CD14-positive monocyte (primary cell): ENCODE results near the gene SEMA4D. TPM values are rescaled to one million over a fixed set of nuclear protein-coding genes. Genes with fewer than 3 reads are reported as not detected.
A peak's percentile ranks its signal among the peaks of the same experiment; 100 is the strongest.

Source experiments
- DNase-seq, 3 donors: peaks; one replicate each; pipeline ENCODE4 v3.0.0-alpha.2; 2011 to 2022
- H2AFZ ChIP-seq: 2 replicates; pipeline ENCODE4 v1.6.0; 2012; ENCODE audit warnings: mild to moderate bottlenecking, low read depth, low read length, inconsistent platforms; ENCODE audit not compliant: insufficient read depth, poor library complexity, severe bottlenecking
- H3K27ac ChIP-seq, 2 donors: 1 replicate in 1 of 2; 2 replicates in 1 of 2; pipeline ENCODE4 v1.5.1; 2012 to 2013; ENCODE audit warnings: low read length in 2 of 2, control low read depth in 1 of 2, inconsistent platforms in 1 of 2, low read depth in 1 of 2, mild to moderate bottlenecking in 1 of 2
- H3K27me3 ChIP-seq, 2 donors: one replicate each; pipeline versions ENCODE4 v1.6.0 to v1.6.1; 2011 to 2013; ENCODE audit warnings: low read length in 2 of 2; ENCODE audit not compliant: control insufficient read depth in 2 of 2, insufficient read depth in 2 of 2
- H3K36me3 ChIP-seq, 2 donors: replicated peaks in 1 of 2; 1 replicate in 1 of 2; 2 replicates in 1 of 2; pipeline versions ENCODE4 v1.5.1 to v1.6.1; 2012 to 2013; ENCODE audit warnings: low read length in 2 of 2, control low read depth in 1 of 2, inconsistent platforms in 1 of 2, mild to moderate bottlenecking in 1 of 2; ENCODE audit not compliant: insufficient read depth in 2 of 2, control insufficient read depth in 1 of 2
- H3K4me1 ChIP-seq, 2 donors: 1 replicate in 1 of 2; 2 replicates in 1 of 2; pipeline versions ENCODE4 v1.5.1 to v1.6.1; 2012 to 2013; ENCODE audit warnings: low read length in 2 of 2, control low read depth in 1 of 2, inconsistent platforms in 1 of 2, mild to moderate bottlenecking in 1 of 2, moderate library complexity in 1 of 2; ENCODE audit not compliant: insufficient read depth in 2 of 2, control insufficient read depth in 1 of 2
- H3K4me2 ChIP-seq: replicated peaks from 2 replicates; pipeline ENCODE3; 2012; ENCODE audit warnings: low read length, moderate library complexity, mild to moderate bottlenecking; ENCODE audit not compliant: poor library complexity, severe bottlenecking; ENCODE audit errors: extremely low read depth
- H3K4me3 ChIP-seq, 3 experiments: fragments of 200-600 bp in 1 of 3; sonication (generic) in 1 of 3; replicated peaks in 1 of 3; 1 replicate in 2 of 3; 2 replicates in 1 of 3; pipeline ENCODE4 v1.5.1; 2011 to 2013; ENCODE audit warnings: low read length in 3 of 3, mild to moderate bottlenecking in 3 of 3, control low read depth in 2 of 3, low read depth in 2 of 3, inconsistent platforms in 1 of 3, moderate library complexity in 1 of 3
- H3K79me2 ChIP-seq: 2 replicates; pipeline ENCODE4 v1.6.0; 2012; ENCODE audit warnings: mild to moderate bottlenecking, control low read depth, inconsistent platforms, low read length, moderate library complexity; ENCODE audit not compliant: insufficient read depth
- H3K9ac ChIP-seq: 2 replicates; pipeline ENCODE4 v1.6.0; 2017; ENCODE audit warnings: low read length, mild to moderate bottlenecking; ENCODE audit not compliant: insufficient read depth, poor library complexity, severe bottlenecking
- H3K9me3 ChIP-seq, 2 donors: replicated peaks in 1 of 2; 1 replicate in 1 of 2; 2 replicates in 1 of 2; pipeline versions ENCODE4 v1.5.1 to v1.6.1; 2012 to 2013; ENCODE audit warnings: low read length in 2 of 2, control low read depth in 1 of 2; ENCODE audit not compliant: control insufficient read depth in 1 of 2, insufficient read depth in 1 of 2
- H4K20me1 ChIP-seq: 2 replicates; pipeline ENCODE4 v1.6.0; 2012; ENCODE audit warnings: mild to moderate bottlenecking, low read length, control low read depth, moderate library complexity; ENCODE audit not compliant: insufficient read depth
- H3K27ac Mint-ChIP-seq, 7 donors: one replicate each; pipeline ENCODE4 v1.8.0; 2020; ENCODE audit warnings: mild to moderate bottlenecking in 7 of 7, mixed read lengths in 7 of 7, moderate library complexity in 6 of 7, inconsistent platforms in 2 of 7
- H3K27me3 Mint-ChIP-seq, 3 donors: one replicate each; pipeline ENCODE4 v1.8.0; 2021 to 2022; ENCODE audit warnings: low read depth in 3 of 3, mild to moderate bottlenecking in 3 of 3, mixed read lengths in 3 of 3, moderate library complexity in 3 of 3, inconsistent platforms in 1 of 3
- H3K36me3 Mint-ChIP-seq, 2 donors: one replicate each; pipeline ENCODE4 v1.8.0; 2020; ENCODE audit warnings: mixed read lengths in 2 of 2, inconsistent platforms in 1 of 2, mild to moderate bottlenecking in 1 of 2
- H3K4me1 Mint-ChIP-seq: one replicate; pipeline ENCODE4 v1.8.0; 2020; ENCODE audit warnings: mild to moderate bottlenecking, mixed read lengths
- H3K4me3 Mint-ChIP-seq, 2 donors: one replicate each; pipeline ENCODE4 v1.8.0; 2020; ENCODE audit warnings: mild to moderate bottlenecking in 2 of 2, mixed read lengths in 2 of 2, moderate library complexity in 1 of 2
- H3K9me3 Mint-ChIP-seq, 7 donors: one replicate each; pipeline ENCODE4 v1.8.0; 2020 to 2022; ENCODE audit warnings: mixed read lengths in 7 of 7, mild to moderate bottlenecking in 6 of 7, moderate library complexity in 6 of 7, inconsistent platforms in 2 of 7
- WGBS: methylation state at CpG from one replicate; pipeline ENCODE4 v1.1.5; 2013; ENCODE audit warnings: missing lambda C conversion rate; ENCODE audit not compliant: insufficient coverage; 5-methylcytosine and 5-hydroxymethylcytosine counted together
- intact Hi-C, 2 donors: fragments of 100-400 bp; cut with micrococcal nuclease; formaldehyde crosslinking; loops; one replicate each; pipeline versions ENCODE4 v1.15.0 to v1.15.1; 2023
- polyA plus RNA-seq, 3 donors: library from polyadenylated mRNA; depleted of rRNA in 1 of 3; unstranded in 2 of 3; stranded (reverse) in 1 of 3; fragments of 300-500 nt in 2 of 3; fragments of >200 nt in 1 of 3; fragmentation: Illumina TruSeq in 2 of 3; gene quantifications; 1 replicate in 2 of 3; 2 replicates in 1 of 3; pipeline ENCODE4 v1.2.3, GENCODE V29; 2012 to 2021
- TF ChIP-seq, protein P1 (sequence below): fragments of 200-600 bp; IDR thresholded peaks from one replicate; pipeline ENCODE4 v1.8.0; 2022; ENCODE audit warnings: antibody characterized with exemption, mild to moderate bottlenecking

The SEMA4D gene
- polyA plus RNA-seq, 3 donors, result 28.2 to 117 (median 28.6) TPM

DNA sequence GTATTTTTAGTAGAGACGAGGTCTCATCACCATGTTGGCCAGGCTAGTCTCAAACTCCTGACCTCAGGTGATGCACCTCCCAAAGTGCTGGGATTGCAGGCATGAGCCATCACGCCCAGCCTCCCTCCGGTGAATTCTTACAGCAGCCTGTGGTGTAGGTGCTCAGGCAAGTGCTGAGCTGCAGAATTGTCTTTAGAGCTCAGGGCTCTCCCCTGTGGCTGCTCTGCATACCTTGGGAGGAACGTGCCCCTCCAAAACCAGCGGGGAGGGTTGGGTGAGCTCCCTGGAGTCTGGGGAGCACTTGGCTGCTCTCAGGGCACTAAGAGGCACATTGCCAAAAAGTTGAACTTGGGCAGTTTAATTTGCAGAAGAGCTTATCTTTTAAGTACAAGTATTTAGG is 150.3 kb downstream of the SEMA4D start:
- no peak overlapping the region for H3K9ac ChIP-seq
- TF ChIP-seq, protein P1, sequence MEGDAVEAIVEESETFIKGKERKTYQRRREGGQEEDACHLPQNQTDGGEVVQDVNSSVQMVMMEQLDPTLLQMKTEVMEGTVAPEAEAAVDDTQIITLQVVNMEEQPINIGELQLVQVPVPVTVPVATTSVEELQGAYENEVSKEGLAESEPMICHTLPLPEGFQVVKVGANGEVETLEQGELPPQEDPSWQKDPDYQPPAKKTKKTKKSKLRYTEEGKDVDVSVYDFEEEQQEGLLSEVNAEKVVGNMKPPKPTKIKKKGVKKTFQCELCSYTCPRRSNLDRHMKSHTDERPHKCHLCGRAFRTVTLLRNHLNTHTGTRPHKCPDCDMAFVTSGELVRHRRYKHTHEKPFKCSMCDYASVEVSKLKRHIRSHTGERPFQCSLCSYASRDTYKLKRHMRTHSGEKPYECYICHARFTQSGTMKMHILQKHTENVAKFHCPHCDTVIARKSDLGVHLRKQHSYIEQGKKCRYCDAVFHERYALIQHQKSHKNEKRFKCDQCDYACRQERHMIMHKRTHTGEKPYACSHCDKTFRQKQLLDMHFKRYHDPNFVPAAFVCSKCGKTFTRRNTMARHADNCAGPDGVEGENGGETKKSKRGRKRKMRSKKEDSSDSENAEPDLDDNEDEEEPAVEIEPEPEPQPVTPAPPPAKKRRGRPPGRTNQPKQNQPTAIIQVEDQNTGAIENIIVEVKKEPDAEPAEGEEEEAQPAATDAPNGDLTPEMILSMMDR, result no peak
- peak overlapping the region in 2 of 7 donors; percentile 25 to 51 for H3K27ac Mint-ChIP-seq
- no peak for DNase-seq
- peaks cover 0 to 2% (median 0%) of the 10 kb centered on the region in 7 donors for H3K9me3 Mint-ChIP-seq
- H2AFZ ChIP-seq, result no peak overlapping the region
- H3K4me3 Mint-ChIP-seq, result no peak overlapping the region
- H3K4me3 ChIP-seq, result no peak overlapping the region
- H4K20me1 ChIP-seq, result no peaks in the 10 kb centered on the region
- WGBS, result 100% methylated on average over 4 of the region's 5 CpGs
- H3K79me2 ChIP-seq, result no peaks in the 10 kb centered on the region
- peaks cover 86 to 97% of the 10 kb centered on the region in 2 donors for H3K36me3 Mint-ChIP-seq
- no peak overlapping the region for H3K4me2 ChIP-seq
- no peaks in the 10 kb centered on the region for H3K27me3 Mint-ChIP-seq
- peaks cover 76 to 91% of the 10 kb centered on the region in 2 donors for H3K36me3 ChIP-seq
- intact Hi-C loops, result loop anchor here in 1 of 2 donors (2.0 kb wide), 1 partner anchor 51 kb away; no protein-coding TSS in a partner anchor
- H3K27ac ChIP-seq, result no peak overlapping the region
- peaks cover 23% of the 10 kb centered on the region for H3K4me1 Mint-ChIP-seq
- no peaks in the 10 kb centered on the region for H3K9me3 ChIP-seq
- no peaks in the 10 kb centered on the region for H3K27me3 ChIP-seq
- H3K4me1 ChIP-seq, result peaks cover 19 to 21% of the 10 kb centered on the region in 2 donors

DNA sequence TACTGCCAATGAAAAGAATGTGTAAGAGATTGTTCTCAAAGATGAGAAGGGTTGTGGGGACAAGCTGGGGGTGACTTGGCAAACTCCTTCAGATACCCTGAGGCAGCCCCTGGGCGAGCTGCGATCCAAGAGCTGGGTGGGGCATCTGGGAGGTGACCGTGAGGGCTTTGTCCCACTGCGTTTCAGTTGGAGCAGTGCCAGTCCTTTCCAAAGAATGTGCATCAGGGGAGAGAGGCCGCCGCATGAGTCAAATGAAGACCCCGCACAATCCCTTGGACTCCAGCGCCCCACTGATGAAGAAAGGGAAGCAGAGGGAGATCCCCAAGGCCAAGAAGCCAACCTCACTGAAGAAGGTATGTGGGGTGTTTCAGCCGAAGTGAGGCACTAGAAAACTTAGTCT is 151.2 kb downstream of the SEMA4D start:
- intact Hi-C loops, result no loop called here
- no peak overlapping the region for H3K27ac Mint-ChIP-seq
- WGBS, result 95% methylated on average over 8 of the region's 9 CpGs

More for the DNA sequence above, 151.2 kb downstream of the SEMA4D start:
- H3K4me1 ChIP-seq, result peaks cover 9 to 12% of the 10 kb centered on the region in 2 donors
- H3K4me2 ChIP-seq, result no peak overlapping the region
- peaks cover 0 to 2% (median 0%) of the 10 kb centered on the region in 7 donors for H3K9me3 Mint-ChIP-seq
- H3K4me3 Mint-ChIP-seq, result no peak overlapping the region
- H3K27ac ChIP-seq, result no peak overlapping the region
- no peak overlapping the region for H3K9ac ChIP-seq
- no peaks in the 10 kb centered on the region for H3K9me3 ChIP-seq
- no peaks in the 10 kb centered on the region for H3K79me2 ChIP-seq
- H3K36me3 Mint-ChIP-seq, result peaks cover 96 to 99% of the 10 kb centered on the region in 2 donors
- H3K36me3 ChIP-seq, result peaks cover 86 to 100% of the 10 kb centered on the region in 2 donors
- no peak overlapping the region for H3K4me3 ChIP-seq
- no peaks in the 10 kb centered on the region for H4K20me1 ChIP-seq
- TF ChIP-seq, protein P1, result no peak
- peaks cover 13% of the 10 kb centered on the region for H3K4me1 Mint-ChIP-seq
- H3K27me3 Mint-ChIP-seq, result no peaks in the 10 kb centered on the region
- no peak for DNase-seq
- H2AFZ ChIP-seq, result no peak overlapping the region
- H3K27me3 ChIP-seq, result no peaks in the 10 kb centered on the region
